GM10266 (cell line): ENCODE data around the gene CSMD2.

Experiments
- DNase-seq: peaks from one replicate; pipeline ENCODE4 v3.0.0; 2012; ENCODE audit errors: extremely low spot score
- TF ChIP-seq, protein P1 (sequence below): IDR thresholded peaks from 2 replicates; pipeline ENCODE4 v1.5.1; 2012; ENCODE audit warnings: mild to moderate bottlenecking, low read depth; ENCODE audit not compliant: control insufficient read depth, insufficient read depth; ENCODE audit errors: missing control alignments

The CSMD2 gene

DNA sequence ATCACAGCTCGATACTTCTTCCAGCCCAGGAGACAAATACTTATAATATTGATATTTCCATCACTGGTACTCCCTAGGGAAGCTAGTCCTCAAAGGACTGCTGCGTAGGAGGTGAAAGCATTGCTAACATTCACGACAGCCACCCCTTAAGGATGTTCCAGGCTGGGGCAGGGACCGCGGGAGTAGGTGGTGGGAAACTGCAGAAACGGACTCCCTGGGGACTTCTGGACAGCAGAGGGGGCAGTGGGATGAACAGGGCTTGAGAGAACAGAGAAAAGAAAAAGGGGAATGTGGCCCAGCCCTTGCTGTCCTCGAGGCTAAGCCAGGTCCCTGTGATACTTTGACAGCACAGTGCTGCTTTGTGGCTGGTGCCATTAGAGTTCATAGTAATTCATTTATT, 193.1 kb downstream of the CSMD2 start:
- TF ChIP-seq, protein P1, sequence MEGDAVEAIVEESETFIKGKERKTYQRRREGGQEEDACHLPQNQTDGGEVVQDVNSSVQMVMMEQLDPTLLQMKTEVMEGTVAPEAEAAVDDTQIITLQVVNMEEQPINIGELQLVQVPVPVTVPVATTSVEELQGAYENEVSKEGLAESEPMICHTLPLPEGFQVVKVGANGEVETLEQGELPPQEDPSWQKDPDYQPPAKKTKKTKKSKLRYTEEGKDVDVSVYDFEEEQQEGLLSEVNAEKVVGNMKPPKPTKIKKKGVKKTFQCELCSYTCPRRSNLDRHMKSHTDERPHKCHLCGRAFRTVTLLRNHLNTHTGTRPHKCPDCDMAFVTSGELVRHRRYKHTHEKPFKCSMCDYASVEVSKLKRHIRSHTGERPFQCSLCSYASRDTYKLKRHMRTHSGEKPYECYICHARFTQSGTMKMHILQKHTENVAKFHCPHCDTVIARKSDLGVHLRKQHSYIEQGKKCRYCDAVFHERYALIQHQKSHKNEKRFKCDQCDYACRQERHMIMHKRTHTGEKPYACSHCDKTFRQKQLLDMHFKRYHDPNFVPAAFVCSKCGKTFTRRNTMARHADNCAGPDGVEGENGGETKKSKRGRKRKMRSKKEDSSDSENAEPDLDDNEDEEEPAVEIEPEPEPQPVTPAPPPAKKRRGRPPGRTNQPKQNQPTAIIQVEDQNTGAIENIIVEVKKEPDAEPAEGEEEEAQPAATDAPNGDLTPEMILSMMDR = no peak

DNA sequence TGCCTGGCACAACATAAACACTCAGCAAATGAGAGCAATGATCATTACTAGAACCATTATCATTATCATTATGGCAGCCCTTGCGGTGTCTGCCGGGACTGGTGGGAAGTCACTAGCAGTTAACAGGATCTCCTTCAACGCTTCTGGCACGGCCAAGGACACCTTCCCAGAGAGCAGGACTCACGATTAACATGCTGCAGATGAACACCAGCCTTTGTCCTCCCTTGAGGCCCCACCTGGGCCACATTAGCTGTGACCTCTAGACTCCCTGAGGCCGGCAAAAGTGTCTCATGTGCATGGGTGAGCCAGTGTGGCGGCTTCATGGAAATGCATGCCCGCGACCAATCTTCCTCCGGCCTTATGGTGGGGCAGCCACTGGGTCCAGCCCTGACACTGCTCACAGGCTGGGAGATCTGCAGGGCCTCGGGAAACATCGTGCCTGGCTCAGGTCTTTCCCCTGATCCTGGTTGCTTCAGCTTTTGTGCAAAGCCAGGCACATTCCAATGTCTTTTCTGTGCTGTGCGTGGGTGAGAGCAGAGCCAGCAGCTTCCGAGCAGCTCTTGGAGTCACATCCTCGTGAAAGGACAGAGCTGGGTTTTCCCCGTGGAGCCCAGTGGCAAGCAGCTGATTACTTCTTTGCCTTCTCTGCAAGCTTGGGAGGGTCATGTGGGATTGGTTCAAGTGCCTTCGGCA, 193.9 kb downstream of the CSMD2 start:
- no peak for DNase-seq
- TF ChIP-seq, protein P1 = no peak

More for the DNA sequence above, 193.1 kb downstream of the CSMD2 start:
- DNase-seq = no peak

DNA sequence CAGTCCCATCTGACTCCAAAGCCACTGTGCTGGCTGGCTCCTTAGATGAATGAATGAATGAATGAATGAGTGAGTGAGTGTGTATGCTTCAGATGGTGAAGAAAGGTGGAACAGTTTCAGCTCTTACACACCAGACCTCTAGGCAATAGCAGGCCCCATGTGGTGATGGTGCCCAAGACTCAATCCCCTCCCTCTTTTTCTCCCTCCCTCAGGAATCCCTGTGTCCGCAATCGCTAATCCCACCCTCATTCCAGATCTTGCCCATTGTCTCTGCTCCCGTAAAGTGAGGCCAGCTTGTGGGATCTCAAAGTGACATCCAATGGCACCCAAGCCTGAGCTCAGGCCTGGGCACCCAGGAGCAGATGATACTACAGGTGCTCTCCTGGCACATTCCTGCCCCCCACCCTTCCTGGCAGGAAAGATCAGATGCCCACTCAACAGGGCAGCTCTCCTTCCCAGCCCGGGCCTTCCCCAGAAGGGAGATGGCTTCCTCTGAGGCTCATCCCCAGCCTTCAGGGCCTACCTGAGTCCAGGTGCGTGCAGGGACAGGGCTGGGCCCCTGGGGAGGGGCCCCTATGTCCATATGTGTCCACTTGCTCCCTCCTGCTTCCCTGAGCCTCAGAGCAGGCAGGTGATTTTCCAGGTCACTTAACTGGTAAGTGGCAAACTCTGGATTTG, 194.7 kb downstream of the CSMD2 start:
- TF ChIP-seq, protein P1 = no peak
- DNase-seq = no peak

DNA sequence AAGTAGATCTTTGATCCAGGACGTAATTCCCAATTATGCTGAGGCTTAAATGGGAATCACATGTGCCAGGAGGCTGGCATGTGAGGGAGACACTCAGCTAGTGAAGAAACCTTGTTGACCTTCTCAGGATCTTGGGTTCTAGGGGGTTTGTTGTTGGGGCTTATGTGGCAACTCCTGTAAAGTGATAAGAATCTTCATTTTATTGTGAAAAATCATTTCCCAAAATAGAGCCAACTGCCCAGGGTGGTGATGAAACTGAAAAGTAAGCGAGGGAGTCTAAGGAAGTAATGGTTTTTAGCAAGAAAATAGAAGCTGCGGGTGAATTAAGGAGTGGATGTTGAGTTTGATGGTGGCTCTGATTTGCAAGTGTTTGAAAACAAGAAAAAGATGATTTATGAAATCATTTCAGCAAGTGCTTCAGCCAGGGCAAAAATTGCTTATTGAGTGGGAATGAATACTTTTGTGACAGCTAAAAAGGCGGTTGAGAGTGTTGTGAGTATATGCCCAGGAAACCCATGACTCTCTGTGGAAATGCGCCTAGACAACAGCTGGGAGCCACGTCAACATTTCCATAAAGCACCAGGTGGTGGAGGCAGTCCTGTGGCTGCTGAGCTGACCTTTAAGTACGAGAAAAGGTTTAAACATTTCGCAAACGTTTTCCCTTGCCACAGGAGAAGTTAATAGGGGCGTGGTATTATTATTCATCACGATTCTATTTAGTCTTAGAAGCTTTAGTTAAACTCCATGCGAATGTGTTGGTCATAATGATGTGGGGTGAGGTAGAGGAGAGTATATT, 198.5 kb downstream of the CSMD2 start:
- TF ChIP-seq, protein P1 = no peak
- no peak for DNase-seq

DNA sequence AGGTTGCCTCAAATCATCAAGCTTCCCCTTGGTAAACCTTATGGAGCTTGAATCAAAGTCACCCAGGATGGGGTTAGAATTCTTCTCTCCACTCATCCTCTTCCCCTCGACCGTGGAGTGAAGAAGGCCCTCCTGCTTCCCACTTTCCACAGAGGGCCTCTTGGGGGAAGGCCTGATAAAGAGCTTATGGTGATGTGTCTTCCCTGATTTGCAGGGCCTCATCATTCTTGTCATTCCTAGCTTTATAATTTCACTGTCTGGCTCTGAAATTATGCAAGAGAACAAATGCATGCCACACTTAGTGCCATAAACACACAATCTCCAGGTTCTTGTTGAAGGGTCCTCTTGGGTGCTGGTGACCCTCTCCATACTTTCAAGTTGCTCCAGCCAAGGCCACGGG, 199.9 kb downstream of the CSMD2 start:
- TF ChIP-seq, protein P1 = no peak
- no peak for DNase-seq

DNA sequence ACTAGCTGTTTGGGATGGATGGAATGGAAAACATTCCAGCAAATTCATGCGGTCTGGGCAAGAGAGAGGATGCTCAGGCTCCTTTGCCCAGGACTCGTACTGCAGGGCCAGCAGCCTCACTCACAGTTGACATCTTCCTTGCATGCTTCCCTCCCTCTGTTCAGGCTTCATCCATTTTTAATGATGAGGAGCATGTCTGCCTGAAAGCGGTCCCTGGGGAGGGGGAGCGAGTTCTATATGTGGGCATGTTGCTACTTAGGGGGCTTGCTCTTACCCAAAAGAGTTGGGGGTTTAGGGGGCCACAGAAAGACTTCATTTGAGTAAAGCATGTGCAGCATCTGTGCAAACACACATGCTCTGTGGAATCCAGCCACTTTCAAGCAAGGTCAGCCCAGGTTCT, 203.0 kb downstream of the CSMD2 start:
- DNase-seq = no peak
- TF ChIP-seq, protein P1 = no peak
